Activated CD8-positive, alpha-beta memory T cell treated with anti-CD3 and anti-CD28 coated beads for 4 hours (primary cell): ENCODE measurements around the gene F2RL3.

Experiments
- DNase-seq, 2 donors: peaks; one replicate each; pipeline ENCODE4 v3.0.0-alpha.2; 2020; ENCODE audit warnings: low read depth in 2 of 2

F2RL3 gene

GRCh38 chr19:16888629-16889365 is at the start of gene F2RL3:
Gene F2RL3, plus strand, starts transcription at chr19:16888999. Its CDS starts 191 bp downstream, at chr19:16889190.
- no peak for DNase-seq

GRCh38 chr19:16841391-16841926 is 47.3 kb upstream of the F2RL3 start:
- DNase-seq: no peak

- no peak for DNase-seq
Measured at GRCh38 chr19:16846901-16847300, 41.9 kb upstream of the F2RL3 start.

- DNase-seq: no peak
Measured at GRCh38 chr19:16847430-16847829, 41.4 kb upstream of the F2RL3 start.

- no peak for DNase-seq
Measured at GRCh38 chr19:16849168-16849567, 39.6 kb upstream of the F2RL3 start.

- no peak for DNase-seq
Measured at GRCh38 chr19:16850133-16850532, 38.7 kb upstream of the F2RL3 start.

GRCh38 chr19:16851031-16851712 is 37.6 kb upstream of the F2RL3 start:
- DNase-seq: no peak

GRCh38 chr19:16853066-16853465 is 35.7 kb upstream of the F2RL3 start:
- DNase-seq: no peak

GRCh38 chr19:16856091-16856490 is 32.7 kb upstream of the F2RL3 start:
- no peak for DNase-seq

GRCh38 chr19:16859626-16860025 is 29.2 kb upstream of the F2RL3 start:
- DNase-seq: no peak

- DNase-seq: no peak
Measured at GRCh38 chr19:16860118-16860517, 28.7 kb upstream of the F2RL3 start.

- DNase-seq: no peak
Measured at GRCh38 chr19:16861011-16861410, 27.8 kb upstream of the F2RL3 start.

- DNase-seq: no peak
Measured at GRCh38 chr19:16861834-16862233, 27.0 kb upstream of the F2RL3 start.

GRCh38 chr19:16862826-16863415 is 25.9 kb upstream of the F2RL3 start:
- no peak for DNase-seq

GRCh38 chr19:16867211-16867610 is 21.6 kb upstream of the F2RL3 start:
- no peak for DNase-seq

- no peak for DNase-seq
Measured at GRCh38 chr19:16868423-16869130, 20.2 kb upstream of the F2RL3 start.

GRCh38 chr19:16869331-16869972 is 19.3 kb upstream of the F2RL3 start:
- DNase-seq: no peak

- no peak for DNase-seq
Measured at GRCh38 chr19:16871871-16872270, 16.9 kb upstream of the F2RL3 start.

- DNase-seq: no peak
Measured at GRCh38 chr19:16872728-16873127, 16.1 kb upstream of the F2RL3 start.

GRCh38 chr19:16873594-16873993 is 15.2 kb upstream of the F2RL3 start:
- no peak for DNase-seq

GRCh38 chr19:16874250-16874977 is 14.4 kb upstream of the F2RL3 start:
- DNase-seq: no peak
